ENCODE results near the gene MAST3. TPM values are rescaled to one million over a fixed set of nuclear protein-coding genes. Genes with fewer than 3 reads are reported as not detected.
A peak's percentile ranks its signal among the peaks of the same experiment; 100 is the strongest.

The MAST3 gene
- total and polyA plus RNA-seq, 2 donors (not counting 3 experiments of a cell fraction or from before 2014, with no cell fraction given) = 1.5 to 2.7 TPM

- Histone ChIP-seq H3K9me1 (replicated peaks; ENCODE audit: control insufficient read depth, extremely low read depth, insufficient read depth, low read length) (no peaks in the 10 kb centered on the region), H2AFZ (ENCODE audit: low read depth, low read length) (no peak overlapping the region), H3K79me2 (ENCODE audit: control insufficient read depth, insufficient read depth, low read length) (no peaks in the 10 kb centered on the region), H3K27ac (ENCODE audit: insufficient read depth, low read depth, low read length) (no peak overlapping the region), H3K4me2 (ENCODE audit: insufficient read depth, low read length) (no peak overlapping the region), H3K4me3 (replicated peaks in 1 of 3; ENCODE audit: insufficient read depth in 1 of 3, low read depth in 1 of 3, low read length in 3 of 3) (no peak overlapping the region), H3K36me3 (ENCODE audit: control insufficient read depth in 2 of 2, extremely low read depth in 1 of 2, insufficient read depth in 2 of 2, low read length in 2 of 2) (no peaks in the 10 kb centered on the region), H3K9ac (replicated peaks; ENCODE audit: extremely low read depth, insufficient read depth, low read length) (no peak overlapping the region), H4K20me1 (replicated peaks; ENCODE audit: control insufficient read depth, extremely low read depth, insufficient read depth, low read length) (no peaks in the 10 kb centered on the region), H3K27me3 (ENCODE audit: control insufficient read depth in 2 of 2, insufficient read depth in 2 of 2, low read length in 2 of 2) (peaks cover 0 to 7% of the 10 kb centered on the region in 2 experiments), H3K4me1 (ENCODE audit: control insufficient read depth, extremely low read depth, insufficient read depth, low read length) (peaks cover 4% of the 10 kb centered on the region), H3K9me3 (replicated peaks; ENCODE audit: control insufficient read depth, insufficient read depth, low read length) (no peaks in the 10 kb centered on the region)
- POLR2A ChIA-PET = interaction anchor here (0.7 to 0.8 kb wide), 2 partner anchors 139 to 948 kb away, joined by 3 read pairs; no protein-coding TSS in a partner anchor
- FAIRE-seq = peak; percentile 92
- no TSS peak for BruUV-seq (replicated peaks)
- intact Hi-C loops (cut with micrococcal nuclease) = loop anchor here (1.0 to 10.0 kb wide), 6 partner anchors 39 to 212 kb away; partner anchors contain the start of gene LSM4
- dilution Hi-C loops (cut with MboI; ENCODE audit: extremely low pct_ligation_motif_present, low sequenced_read_pairs) = no loop called here
- CTCF ChIA-PET = interaction anchor here (0.6 to 6.4 kb wide), 68 partner anchors 9 to 306 kb away, joined by 3 to 210 read pairs (median 6); partner anchors contain the start of genes ARRDC2, IFI30, MAST3 and MPV17L2
- DNase-seq (ENCODE audit: low read depth, low spot score) = peak; percentile 80
- TF ChIP-seq EZH2 (IDR thresholded peaks at IDR 0.05; ENCODE audit: borderline replicate concordance, low read depth, low read length, severe bottlenecking) = no peak
- TF ChIP-seq CTCF (IDR thresholded peaks at IDR 0.05; ENCODE audit: extremely low read depth in 1 of 2, insufficient read depth in 1 of 2, low read depth in 1 of 2, low read length in 2 of 2) = peak; percentile 87 to 96
Observed at GRCh38 chr19:18112989-18113478, 15.5 kb downstream of the MAST3 start.

- POLR2A ChIA-PET = no interaction called here
- dilution Hi-C loops (cut with MboI; ENCODE audit: extremely low pct_ligation_motif_present, low sequenced_read_pairs) (no loop called here), intact Hi-C loops (cut with micrococcal nuclease) (loop anchor here (1.0 to 10.0 kb wide), 6 partner anchors 38 to 211 kb away; partner anchors contain the start of gene LSM4)
- Histone ChIP-seq H3K27me3 (ENCODE audit: control insufficient read depth in 2 of 2, insufficient read depth in 2 of 2, low read length in 2 of 2) (peaks cover 0 to 7% of the 10 kb centered on the region in 2 experiments), H3K9me1 (replicated peaks; ENCODE audit: control insufficient read depth, extremely low read depth, insufficient read depth, low read length) (no peaks in the 10 kb centered on the region), H3K79me2 (ENCODE audit: control insufficient read depth, insufficient read depth, low read length) (no peaks in the 10 kb centered on the region), H3K36me3 (ENCODE audit: control insufficient read depth in 2 of 2, extremely low read depth in 1 of 2, insufficient read depth in 2 of 2, low read length in 2 of 2) (no peaks in the 10 kb centered on the region), H2AFZ (ENCODE audit: low read depth, low read length) (no peak overlapping the region), H3K4me1 (ENCODE audit: control insufficient read depth, extremely low read depth, insufficient read depth, low read length) (peaks cover 10% of the 10 kb centered on the region), H3K9me3 (replicated peaks; ENCODE audit: control insufficient read depth, insufficient read depth, low read length) (no peaks in the 10 kb centered on the region), H3K4me3 (replicated peaks in 1 of 3; ENCODE audit: insufficient read depth in 1 of 3, low read depth in 1 of 3, low read length in 3 of 3) (no peak overlapping the region), H3K9ac (replicated peaks; ENCODE audit: extremely low read depth, insufficient read depth, low read length) (no peak overlapping the region), H3K27ac (ENCODE audit: insufficient read depth, low read depth, low read length) (no peak overlapping the region), H3K4me2 (ENCODE audit: insufficient read depth, low read length) (no peak overlapping the region), H4K20me1 (replicated peaks; ENCODE audit: control insufficient read depth, extremely low read depth, insufficient read depth, low read length) (no peaks in the 10 kb centered on the region)
- no TSS peak for BruUV-seq (replicated peaks)
- TF ChIP-seq JUN (IDR thresholded peaks at IDR 0.05; ENCODE audit: borderline replicate concordance, insufficient read depth, insufficient read length, low read depth) (no peak), GATA2 (IDR thresholded peaks at IDR 0.05; ENCODE audit: insufficient read depth, insufficient read length, low read depth, low read length) (no peak), CTCF (IDR thresholded peaks at IDR 0.05; ENCODE audit: extremely low read depth in 1 of 2, insufficient read depth in 1 of 2, low read depth in 1 of 2, low read length in 2 of 2) (no peak), POLR2AphosphoS5 (IDR thresholded peaks at IDR 0.05; ENCODE audit: insufficient read depth, low read depth, low read length) (no peak), EZH2 (IDR thresholded peaks at IDR 0.05; ENCODE audit: borderline replicate concordance, low read depth, low read length, severe bottlenecking) (no peak), MYC (IDR thresholded peaks at IDR 0.05; ENCODE audit: low read depth, low read length) (no peak), MAX (IDR thresholded peaks at IDR 0.05; ENCODE audit: insufficient read depth, insufficient read length) (no peak), FOS (IDR thresholded peaks at IDR 0.05; ENCODE audit: borderline replicate concordance, insufficient read depth, low read length) (no peak), POLR2A (IDR thresholded peaks at IDR 0.05; ENCODE audit: low read depth, low read length) (no peak)
- DNase-seq (ENCODE audit: low read depth, low spot score) (no peak), FAIRE-seq (no peak)
- CTCF ChIA-PET = interaction anchor here (0.8 to 6.4 kb wide), 20 partner anchors 13 to 215 kb away, joined by 3 to 210 read pairs (median 16); partner anchors contain the start of genes ARRDC2, IFI30, MAST3 and MPV17L2
Observed at GRCh38 chr19:18113827-18114226, 16.2 kb downstream of the MAST3 start.

All from endothelial cell of umbilical vein (primary cell).